Measurements from ENCODE around the gene SEMA4D.

SEMA4D gene

DNA sequence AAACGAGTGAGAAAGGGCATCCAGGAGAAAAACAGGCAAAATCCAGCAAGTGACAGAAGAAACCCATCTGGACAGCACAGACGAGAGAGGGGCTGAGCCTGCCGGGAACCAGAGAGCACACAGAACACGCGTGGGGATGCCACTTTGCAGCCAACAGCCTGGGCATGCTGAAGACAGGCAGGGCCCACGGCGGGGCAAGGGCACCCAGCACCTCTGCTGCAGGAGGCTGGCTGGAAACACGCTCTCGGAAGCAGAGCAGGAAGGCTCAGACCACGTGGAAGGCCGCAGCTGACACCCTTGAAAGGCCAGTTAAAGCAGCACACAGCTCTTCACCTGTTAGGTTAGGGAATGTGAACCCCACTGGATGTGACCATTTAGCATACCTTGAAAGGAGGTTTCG lies 103.5 kb downstream of the SEMA4D start:
- TF ChIP-seq, protein P1, sequence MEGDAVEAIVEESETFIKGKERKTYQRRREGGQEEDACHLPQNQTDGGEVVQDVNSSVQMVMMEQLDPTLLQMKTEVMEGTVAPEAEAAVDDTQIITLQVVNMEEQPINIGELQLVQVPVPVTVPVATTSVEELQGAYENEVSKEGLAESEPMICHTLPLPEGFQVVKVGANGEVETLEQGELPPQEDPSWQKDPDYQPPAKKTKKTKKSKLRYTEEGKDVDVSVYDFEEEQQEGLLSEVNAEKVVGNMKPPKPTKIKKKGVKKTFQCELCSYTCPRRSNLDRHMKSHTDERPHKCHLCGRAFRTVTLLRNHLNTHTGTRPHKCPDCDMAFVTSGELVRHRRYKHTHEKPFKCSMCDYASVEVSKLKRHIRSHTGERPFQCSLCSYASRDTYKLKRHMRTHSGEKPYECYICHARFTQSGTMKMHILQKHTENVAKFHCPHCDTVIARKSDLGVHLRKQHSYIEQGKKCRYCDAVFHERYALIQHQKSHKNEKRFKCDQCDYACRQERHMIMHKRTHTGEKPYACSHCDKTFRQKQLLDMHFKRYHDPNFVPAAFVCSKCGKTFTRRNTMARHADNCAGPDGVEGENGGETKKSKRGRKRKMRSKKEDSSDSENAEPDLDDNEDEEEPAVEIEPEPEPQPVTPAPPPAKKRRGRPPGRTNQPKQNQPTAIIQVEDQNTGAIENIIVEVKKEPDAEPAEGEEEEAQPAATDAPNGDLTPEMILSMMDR (IDR thresholded peaks at IDR 0.05) = no peak

DNA sequence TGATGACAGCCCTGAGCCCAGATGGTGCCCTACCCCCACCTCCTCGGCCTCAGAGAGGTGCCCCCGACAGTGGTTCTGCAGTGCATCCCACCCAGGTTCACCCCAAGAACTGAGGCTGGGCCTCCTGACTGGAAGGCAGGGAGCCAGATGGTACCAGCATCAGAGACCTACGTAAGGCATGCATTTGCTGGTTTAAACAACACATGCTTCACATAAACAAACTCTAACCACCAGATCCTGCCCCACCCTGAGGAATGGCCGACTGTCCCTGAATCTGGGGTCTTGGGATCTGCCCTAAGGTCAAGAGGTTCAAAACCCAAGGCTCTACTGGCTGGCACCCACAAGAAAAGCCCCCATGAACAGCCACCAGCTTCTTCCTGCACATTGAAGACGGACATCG lies 106.3 kb downstream of the SEMA4D start:
- TF ChIP-seq, protein P1 (IDR thresholded peaks at IDR 0.05) = no peak

DNA sequence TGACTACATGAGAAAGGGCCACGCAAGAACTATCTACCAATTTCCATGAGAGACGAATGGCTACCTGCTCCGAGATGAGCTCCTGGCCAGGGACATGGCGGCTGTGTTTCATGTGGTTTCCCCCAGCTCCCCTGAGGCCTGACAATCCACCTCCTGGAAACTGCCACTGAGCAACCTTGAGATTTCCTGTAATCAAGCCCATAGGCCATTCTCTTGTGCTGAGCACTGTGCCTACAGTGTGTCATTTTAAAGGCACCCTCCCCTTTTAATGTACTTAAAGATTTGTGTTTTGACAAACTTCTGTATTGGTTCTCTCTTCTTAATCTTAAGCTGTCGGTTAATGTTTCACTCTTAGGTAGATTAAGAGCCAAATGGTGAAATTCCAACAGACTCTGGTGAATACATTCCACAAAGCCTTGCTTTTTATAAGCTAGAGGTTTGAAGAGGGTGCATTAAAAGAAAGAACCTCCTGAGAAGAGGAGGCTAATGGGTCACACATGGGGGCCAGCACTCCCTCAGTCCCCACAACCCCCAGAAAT lies 107.3 kb downstream of the SEMA4D start:
- TF ChIP-seq, protein P1 (IDR thresholded peaks at IDR 0.05) = no peak

DNA sequence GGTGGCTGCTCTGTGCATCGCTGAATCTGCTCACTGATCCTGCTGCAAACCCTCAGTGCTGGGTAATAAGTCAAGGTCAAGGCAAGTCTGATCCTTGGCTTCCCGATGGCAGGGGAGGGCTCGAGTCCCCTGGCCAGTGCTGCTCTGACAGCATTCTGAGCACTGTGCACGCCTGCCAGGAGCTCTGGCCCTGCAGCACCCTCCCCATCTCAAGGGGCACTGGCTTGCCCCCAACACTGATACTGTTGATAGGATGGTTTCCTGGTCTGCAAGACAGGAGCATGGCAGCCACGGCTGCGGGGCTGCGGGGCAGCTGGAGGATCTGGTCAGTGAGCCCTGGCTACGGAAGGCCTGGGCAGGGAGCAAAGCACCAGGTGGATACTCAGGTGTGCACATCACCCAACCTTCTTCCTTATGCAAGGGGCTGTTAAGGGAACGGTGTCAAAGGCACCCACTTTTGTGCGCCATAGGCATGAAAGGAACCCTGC lies 107.8 kb downstream of the SEMA4D start:
- TF ChIP-seq, protein P1 (IDR thresholded peaks at IDR 0.05) = no peak

DNA sequence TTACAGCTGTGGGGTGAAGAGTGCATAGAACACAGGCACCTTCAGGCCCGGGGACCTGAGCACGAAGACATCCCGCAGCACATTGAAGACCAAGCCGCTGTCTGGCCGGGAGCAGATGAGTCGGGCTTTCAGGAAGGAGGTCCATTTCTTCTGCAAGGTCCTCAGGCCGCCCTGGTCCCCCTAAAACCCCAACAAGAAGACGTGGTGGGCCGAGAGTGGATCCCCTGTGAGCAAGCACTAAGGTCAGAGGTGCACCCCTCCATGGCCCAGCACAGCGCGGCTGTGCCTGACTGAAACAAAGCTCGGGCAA lies 109.1 kb downstream of the SEMA4D start:
- TF ChIP-seq, protein P1 (IDR thresholded peaks at IDR 0.05) = no peak

DNA sequence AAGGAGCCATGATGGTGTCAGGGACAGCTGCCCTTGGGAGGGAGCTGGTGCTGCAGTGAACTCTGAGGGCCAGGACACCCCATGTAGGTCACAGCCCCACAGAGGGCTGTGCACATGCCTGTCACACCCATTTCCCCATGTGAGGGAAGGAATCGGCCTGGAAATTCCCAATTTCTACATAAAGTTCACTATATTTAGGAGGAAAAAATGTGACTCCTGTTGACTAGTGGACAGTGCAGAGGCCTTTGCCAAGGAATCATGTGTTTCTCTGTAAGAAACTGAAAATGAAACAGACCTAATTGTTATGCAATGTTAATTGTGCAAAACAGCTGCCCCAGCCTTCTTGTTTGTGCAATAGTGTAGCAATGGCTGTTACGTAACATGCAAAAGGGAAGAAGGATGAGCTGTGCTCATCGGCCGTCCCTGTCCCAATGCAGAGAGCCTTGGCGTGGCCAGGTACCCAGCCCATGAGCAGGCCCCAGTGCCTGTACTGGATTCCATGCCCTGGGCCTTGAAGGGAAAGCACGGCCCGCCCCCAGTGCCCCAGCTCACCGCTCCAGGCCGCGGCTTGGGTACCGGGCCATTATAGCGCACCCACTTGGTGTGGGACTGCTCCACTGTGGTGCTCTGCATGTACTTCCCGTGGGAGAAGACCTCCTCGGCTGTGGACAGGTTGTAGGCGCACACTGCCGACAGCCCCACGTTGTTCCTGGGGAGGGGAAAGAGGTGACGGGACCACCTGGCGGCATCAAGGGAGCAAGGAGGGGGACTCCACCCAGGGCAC lies 109.6 kb downstream of the SEMA4D start:
- TF ChIP-seq, protein P1 (IDR thresholded peaks at IDR 0.05) = no peak

DNA sequence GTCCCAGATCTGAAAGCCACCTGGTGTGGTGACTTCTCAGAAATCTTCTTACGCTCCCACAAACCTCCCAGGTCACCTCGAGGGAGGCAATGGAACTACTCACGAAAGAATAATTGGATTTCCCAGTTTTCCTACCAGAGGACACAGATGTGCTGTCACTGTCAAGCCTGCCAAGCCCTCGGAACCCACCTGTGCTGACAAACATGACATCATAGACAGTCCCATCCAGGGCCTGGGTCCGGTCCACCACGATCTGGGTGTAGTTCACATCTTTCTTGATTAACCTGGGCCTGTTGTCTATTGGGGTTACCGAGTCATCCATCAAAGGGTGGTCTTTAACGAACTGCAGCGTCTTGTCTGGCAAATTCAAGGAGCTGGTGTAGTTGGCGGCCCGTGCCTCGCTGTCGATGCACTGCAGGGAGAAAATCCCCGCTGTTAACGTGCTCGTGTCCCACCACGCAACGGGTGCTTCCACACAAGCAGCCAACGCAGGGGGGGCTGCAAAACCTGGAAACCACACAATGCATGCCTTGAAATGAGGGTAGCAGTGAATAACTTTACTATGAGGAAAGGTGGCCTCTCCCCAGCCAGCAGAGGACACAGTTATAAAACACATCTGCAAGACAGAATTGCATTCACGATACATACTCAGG lies 110.6 kb downstream of the SEMA4D start:
- TF ChIP-seq, protein P1 (IDR thresholded peaks at IDR 0.05) = no peak
